Measurements from ENCODE around the gene KLHL29. TPM values are rescaled to one million over a fixed set of nuclear protein-coding genes. Genes with fewer than 3 reads are reported as not detected.

The KLHL29 gene
- total and polyA plus RNA-seq, 2 experiments from 2014 or later: 3.8 to 9.9 TPM

DNA sequence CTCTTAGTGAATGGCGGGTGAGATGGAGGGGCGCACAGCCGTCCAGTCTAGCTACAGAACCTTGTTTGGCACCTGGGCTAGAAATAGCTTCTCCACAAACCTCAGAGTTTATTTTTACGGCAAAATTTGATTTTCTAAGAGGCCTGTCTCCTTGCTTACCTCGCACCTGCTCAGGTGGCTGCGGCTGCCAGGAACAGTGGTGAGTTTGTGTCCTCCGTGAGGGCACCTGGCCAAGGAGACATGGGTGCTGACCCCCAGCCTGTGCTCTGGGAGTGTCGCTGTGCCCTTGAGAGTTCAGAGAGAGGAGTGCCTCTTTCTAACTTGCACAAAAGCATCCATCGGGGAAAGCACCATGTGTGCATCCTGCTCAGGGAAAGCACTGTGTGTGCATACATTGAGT lies 97.2 kb downstream of the KLHL29 start:
- Histone ChIP-seq H4K20me1 (ENCODE audit: insufficient read depth, poor library complexity, severe bottlenecking) (no peaks in the 10 kb centered on the region), H3K27ac (no peak overlapping the region), H3K4me2 (no peak overlapping the region), H3K9me2 (replicated peaks; ENCODE audit: insufficient read depth) (no peaks in the 10 kb centered on the region), H3K27me3 (no peaks in the 10 kb centered on the region), H2AFZ (no peak overlapping the region), H3K79me2 (no peaks in the 10 kb centered on the region), H3K36me3 (replicated peaks; ENCODE audit: insufficient read depth, low read depth) (no peaks in the 10 kb centered on the region), H3K4me3 (no peak overlapping the region), H3K9me3 (ENCODE audit: low read depth) (no peaks in the 10 kb centered on the region), H3K4me1 (ENCODE audit: insufficient read depth) (peaks cover 16% of the 10 kb centered on the region)
- TF ChIP-seq EZH2 (IDR thresholded peaks at IDR 0.05; ENCODE audit: borderline replicate concordance): no peak
- TF ChIP-seq, protein P1, sequence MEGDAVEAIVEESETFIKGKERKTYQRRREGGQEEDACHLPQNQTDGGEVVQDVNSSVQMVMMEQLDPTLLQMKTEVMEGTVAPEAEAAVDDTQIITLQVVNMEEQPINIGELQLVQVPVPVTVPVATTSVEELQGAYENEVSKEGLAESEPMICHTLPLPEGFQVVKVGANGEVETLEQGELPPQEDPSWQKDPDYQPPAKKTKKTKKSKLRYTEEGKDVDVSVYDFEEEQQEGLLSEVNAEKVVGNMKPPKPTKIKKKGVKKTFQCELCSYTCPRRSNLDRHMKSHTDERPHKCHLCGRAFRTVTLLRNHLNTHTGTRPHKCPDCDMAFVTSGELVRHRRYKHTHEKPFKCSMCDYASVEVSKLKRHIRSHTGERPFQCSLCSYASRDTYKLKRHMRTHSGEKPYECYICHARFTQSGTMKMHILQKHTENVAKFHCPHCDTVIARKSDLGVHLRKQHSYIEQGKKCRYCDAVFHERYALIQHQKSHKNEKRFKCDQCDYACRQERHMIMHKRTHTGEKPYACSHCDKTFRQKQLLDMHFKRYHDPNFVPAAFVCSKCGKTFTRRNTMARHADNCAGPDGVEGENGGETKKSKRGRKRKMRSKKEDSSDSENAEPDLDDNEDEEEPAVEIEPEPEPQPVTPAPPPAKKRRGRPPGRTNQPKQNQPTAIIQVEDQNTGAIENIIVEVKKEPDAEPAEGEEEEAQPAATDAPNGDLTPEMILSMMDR (IDR thresholded peaks at IDR 0.05; ENCODE audit: poor library complexity): no peak
- no peak for TF ChIP-seq EZH2phosphoT487 (IDR thresholded peaks at IDR 0.05; ENCODE audit: low read depth, severe bottlenecking, unreplicated experiment)
- 94% methylated on average over 9 of the region's 9 CpGs for WGBS (ENCODE audit: low lambda C conversion rate, missing lambda C conversion rate)
- DNase-seq (ENCODE audit: low spot score): no peak

GRCh38 chr2:23482607-23483006 lies 97.6 kb downstream of the KLHL29 start:
- 98% methylated on average over 6 of the region's 6 CpGs for WGBS (ENCODE audit: low lambda C conversion rate, missing lambda C conversion rate)
- Histone ChIP-seq H4K20me1 (ENCODE audit: insufficient read depth, poor library complexity, severe bottlenecking) (no peaks in the 10 kb centered on the region), H3K4me1 (ENCODE audit: insufficient read depth) (peaks cover 16% of the 10 kb centered on the region), H3K4me3 (no peak overlapping the region), H3K4me2 (no peak overlapping the region), H3K27ac (no peak overlapping the region), H3K36me3 (replicated peaks; ENCODE audit: insufficient read depth, low read depth) (no peaks in the 10 kb centered on the region), H3K9me3 (ENCODE audit: low read depth) (no peaks in the 10 kb centered on the region), H3K27me3 (no peaks in the 10 kb centered on the region), H3K79me2 (no peaks in the 10 kb centered on the region), H2AFZ (no peak overlapping the region), H3K9me2 (replicated peaks; ENCODE audit: insufficient read depth) (no peaks in the 10 kb centered on the region)
- TF ChIP-seq, protein P1 (IDR thresholded peaks at IDR 0.05; ENCODE audit: poor library complexity): no peak
- no peak for TF ChIP-seq EZH2 (IDR thresholded peaks at IDR 0.05; ENCODE audit: borderline replicate concordance)
- no peak for TF ChIP-seq EZH2phosphoT487 (IDR thresholded peaks at IDR 0.05; ENCODE audit: low read depth, severe bottlenecking, unreplicated experiment)
- DNase-seq (ENCODE audit: low spot score): no peak

DNA sequence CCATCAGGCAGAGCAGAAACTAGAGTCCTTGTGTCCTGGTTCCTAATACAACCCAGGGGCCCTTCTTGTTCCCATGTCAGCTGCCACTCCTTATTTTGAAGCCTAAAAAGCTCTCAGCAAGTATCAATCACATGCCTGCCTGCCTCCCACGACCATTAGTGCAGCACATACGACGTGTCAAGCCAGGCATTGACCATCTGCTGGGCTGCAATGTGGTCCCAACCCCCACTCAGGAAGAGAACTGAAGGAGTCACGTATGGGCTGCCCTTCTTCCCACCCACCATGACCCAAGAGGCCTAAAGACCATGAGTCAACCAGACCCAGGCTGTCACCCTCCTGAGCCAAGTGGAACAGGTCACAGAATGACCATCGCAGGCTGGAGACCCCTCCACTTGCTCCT lies 98.8 kb downstream of the KLHL29 start:
- TF ChIP-seq EZH2phosphoT487 (IDR thresholded peaks at IDR 0.05; ENCODE audit: low read depth, severe bottlenecking, unreplicated experiment) (no peak), EZH2 (IDR thresholded peaks at IDR 0.05; ENCODE audit: borderline replicate concordance) (no peak)
- TF ChIP-seq, protein P1 (IDR thresholded peaks at IDR 0.05; ENCODE audit: poor library complexity): no peak
- no peaks in the 10 kb centered on the region for H4K20me1 ChIP-seq (ENCODE audit: insufficient read depth, poor library complexity, severe bottlenecking)
- no peaks in the 10 kb centered on the region for H3K36me3 ChIP-seq (replicated peaks; ENCODE audit: insufficient read depth, low read depth)
- H3K4me2 ChIP-seq: no peak overlapping the region
- H3K27me3 ChIP-seq: no peaks in the 10 kb centered on the region
- H3K4me1 ChIP-seq (ENCODE audit: insufficient read depth): peaks cover 10% of the 10 kb centered on the region
- H2AFZ ChIP-seq: no peak overlapping the region
- no peak for DNase-seq (ENCODE audit: low spot score)
- no peaks in the 10 kb centered on the region for H3K9me3 ChIP-seq (ENCODE audit: low read depth)
- no peak overlapping the region for H3K4me3 ChIP-seq
- no peaks in the 10 kb centered on the region for H3K9me2 ChIP-seq (replicated peaks; ENCODE audit: insufficient read depth)
- H3K27ac ChIP-seq: no peak overlapping the region
- no peaks in the 10 kb centered on the region for H3K79me2 ChIP-seq
- WGBS (ENCODE audit: low lambda C conversion rate, missing lambda C conversion rate): 85% methylated on average over 5 of the region's 5 CpGs

GRCh38 chr2:23484275-23484674 lies 99.3 kb downstream of the KLHL29 start:
- H3K4me2 ChIP-seq: no peak overlapping the region
- H3K4me3 ChIP-seq: no peak overlapping the region
- no peaks in the 10 kb centered on the region for H3K9me3 ChIP-seq (ENCODE audit: low read depth)
- no peaks in the 10 kb centered on the region for H3K79me2 ChIP-seq
- no peak overlapping the region for H2AFZ ChIP-seq
- no peak for DNase-seq (ENCODE audit: low spot score)
- H3K36me3 ChIP-seq (replicated peaks; ENCODE audit: insufficient read depth, low read depth): no peaks in the 10 kb centered on the region
- TF ChIP-seq EZH2phosphoT487 (IDR thresholded peaks at IDR 0.05; ENCODE audit: low read depth, severe bottlenecking, unreplicated experiment) (no peak), EZH2 (IDR thresholded peaks at IDR 0.05; ENCODE audit: borderline replicate concordance) (no peak)
- TF ChIP-seq, protein P1 (IDR thresholded peaks at IDR 0.05; ENCODE audit: poor library complexity): no peak
- no peaks in the 10 kb centered on the region for H4K20me1 ChIP-seq (ENCODE audit: insufficient read depth, poor library complexity, severe bottlenecking)
- peaks cover 10% of the 10 kb centered on the region for H3K4me1 ChIP-seq (ENCODE audit: insufficient read depth)
- no peak overlapping the region for H3K27ac ChIP-seq
- H3K9me2 ChIP-seq (replicated peaks; ENCODE audit: insufficient read depth): no peaks in the 10 kb centered on the region
- H3K27me3 ChIP-seq: no peaks in the 10 kb centered on the region
- 83% methylated on average over 8 of the region's 8 CpGs for WGBS (ENCODE audit: low lambda C conversion rate, missing lambda C conversion rate)

Data from hepatocyte (in vitro differentiated cells).